HepG2 (cell line): ENCODE measurements around the gene NLRP12. TPM values are rescaled to one million over a fixed set of nuclear protein-coding genes. Genes with fewer than 3 reads are reported as not detected.

Source experiments
- ARHGAP35 ChIP-seq: sonication (generic); formaldehyde crosslinking; IDR thresholded peaks from 2 replicates; pipeline ENCODE4 v1.9.0; 2022; ENCODE audit warnings: mild to moderate bottlenecking, inconsistent platforms, moderate library complexity, missing genetic modification reagents, borderline replicate concordance
- CEBPG ChIP-seq: IDR thresholded peaks from 2 replicates; pipeline ENCODE4 v1.6.1; 2016
- CREM ChIP-seq, 2 experiments: sonication (generic) in 1 of 2; formaldehyde crosslinking in 1 of 2; IDR thresholded peaks; 2 replicates each; pipeline versions ENCODE4 v1.4.0 to v1.6.1; 2016 to 2020; ENCODE audit warnings: antibody characterized with exemption in 1 of 2, mild to moderate bottlenecking in 1 of 2, missing genetic modification reagents in 1 of 2
- GFI1 ChIP-seq: sonication (generic); formaldehyde crosslinking; IDR thresholded peaks from 2 replicates; pipeline ENCODE4 v1.5.0; 2020; ENCODE audit warnings: missing genetic modification reagents, mild to moderate bottlenecking, borderline replicate concordance
- JUND ChIP-seq: sonication (generic); formaldehyde crosslinking; IDR thresholded peaks from 2 replicates; pipeline ENCODE4 v1.8.0; 2022; ENCODE audit warnings: mild to moderate bottlenecking, missing genetic modification reagents
- KDM5A ChIP-seq: fragments of 200-600 bp; sonication (generic); IDR thresholded peaks from 2 replicates; pipeline ENCODE4 v1.7.0; 2018; ENCODE audit warnings: antibody characterized with exemption, mild to moderate bottlenecking, low read length, borderline replicate concordance
- KDM5B ChIP-seq: sonication (generic); formaldehyde crosslinking; IDR thresholded peaks from 2 replicates; pipeline ENCODE4 v1.4.0; 2020; ENCODE audit warnings: missing genetic modification reagents, mild to moderate bottlenecking, borderline replicate concordance
- NCOA5 ChIP-seq: sonication (generic); formaldehyde crosslinking; IDR thresholded peaks from 2 replicates; pipeline ENCODE4 v1.4.0; 2020; ENCODE audit warnings: missing genetic modification reagents
- NCOR1 ChIP-seq: fragments of 200-600 bp; sonication (generic); IDR thresholded peaks from 2 replicates; pipeline ENCODE4 v1.7.0; 2017; ENCODE audit warnings: antibody characterized with exemption, low read length, borderline replicate concordance
- RFX5 ChIP-seq: IDR thresholded peaks from 2 replicates; pipeline ENCODE4 v1.6.1; 2011; ENCODE audit warnings: low read depth, low read length, improper control_type of control experiment
- SP2 ChIP-seq: sonication (generic); formaldehyde crosslinking; IDR thresholded peaks from 2 replicates; pipeline ENCODE4 v1.5.1; 2020; ENCODE audit warnings: mild to moderate bottlenecking, missing genetic modification reagents
- TEAD3 ChIP-seq: optimal IDR thresholded peaks from 2 replicates; pipeline ENCODE3; 2016; ENCODE audit warnings: borderline replicate concordance
- TOE1 ChIP-seq: sonication (generic); formaldehyde crosslinking; IDR thresholded peaks from 2 replicates; pipeline ENCODE4 v1.4.0; 2020; ENCODE audit warnings: mild to moderate bottlenecking, missing genetic modification reagents
- ZFP36L2 ChIP-seq: sonication (generic); formaldehyde crosslinking; IDR thresholded peaks from 2 replicates; pipeline ENCODE4 v1.4.0; 2020; ENCODE audit warnings: missing genetic modification reagents
- ZFX ChIP-seq: sonication (generic); formaldehyde crosslinking; IDR thresholded peaks from 2 replicates; pipeline ENCODE4 v1.4.0; 2020; ENCODE audit warnings: mild to moderate bottlenecking, low read depth, missing genetic modification reagents, moderate library complexity
- ZNF331 ChIP-seq: sonication (generic); formaldehyde crosslinking; IDR thresholded peaks from 2 replicates; pipeline ENCODE4 v1.4.0; 2020; ENCODE audit warnings: missing genetic modification reagents
- ZNF530 ChIP-seq: sonication (generic); formaldehyde crosslinking; IDR thresholded peaks from 2 replicates; pipeline ENCODE4 v1.5.0; 2020; ENCODE audit warnings: low read depth, mild to moderate bottlenecking, missing genetic modification reagents
- ZNF556 ChIP-seq: sonication (generic); formaldehyde crosslinking; IDR thresholded peaks from 2 replicates; pipeline ENCODE4 v1.4.0; 2020; ENCODE audit warnings: mild to moderate bottlenecking, missing genetic modification reagents, borderline replicate concordance
- ZNF816 ChIP-seq: sonication (generic); formaldehyde crosslinking; IDR thresholded peaks from 2 replicates; pipeline ENCODE4 v1.8.0; 2022; ENCODE audit warnings: missing genetic modification reagents, mild to moderate bottlenecking, borderline replicate concordance
- polyA plus RNA-seq, 8 experiments: library from polyadenylated mRNA; depleted of rRNA in 3 of 8; stranded (reverse) in 7 of 8; unstranded in 1 of 8; fragments of >200 nt; fragmentation: Illumina TruSeq in 4 of 8; extraction: Trizol in 4 of 8; gene quantifications; 2 replicates each; pipeline versions ENCODE4 v1.2.1 to v1.2.3, GENCODE V29; 2011 to 2016; ENCODE audit warnings: low read depth in 4 of 8, missing spikeins in 1 of 8, mixed read lengths in 1 of 8; ENCODE audit not compliant: insufficient read depth in 1 of 8
- total RNA-seq, 5 experiments: library from RNA; depleted of rRNA; stranded (reverse); fragments of >200 nt; fragmentation: Illumina TruSeq; extraction: Trizol; gene quantifications; 2 replicates each; pipeline ENCODE4 v1.2.3, GENCODE V29; 2016; ENCODE audit warnings: low read depth in 1 of 5
- TF ChIP-seq, protein P1 (sequence below): sonication (generic); formaldehyde crosslinking; IDR thresholded peaks from 2 replicates; pipeline ENCODE4 v1.4.0; 2020; ENCODE audit warnings: missing genetic modification reagents, borderline replicate concordance
- TF ChIP-seq, protein P2 (sequence below): IDR thresholded peaks from 2 replicates; pipeline ENCODE4 v1.6.1; 2016; ENCODE audit warnings: missing compliant biosample characterization, missing genetic modification reagents, borderline replicate concordance
- TF ChIP-seq, protein P3 (sequence below): sonication (generic); formaldehyde crosslinking; IDR thresholded peaks from 2 replicates; pipeline ENCODE4 v1.5.0; 2020; ENCODE audit warnings: missing genetic modification reagents
- TF ChIP-seq, protein P4 (sequence below): sonication (generic); formaldehyde crosslinking; IDR thresholded peaks from 2 replicates; pipeline ENCODE4 v1.5.0; 2020; ENCODE audit warnings: mild to moderate bottlenecking, missing genetic modification reagents, borderline replicate concordance

NLRP12 gene
- total and polyA plus RNA-seq, 2 of the 13 experiments (the other 11 are each of a cell fraction or from before 2014, with no cell fraction given): 0.15 to 0.20 TPM

DNA sequence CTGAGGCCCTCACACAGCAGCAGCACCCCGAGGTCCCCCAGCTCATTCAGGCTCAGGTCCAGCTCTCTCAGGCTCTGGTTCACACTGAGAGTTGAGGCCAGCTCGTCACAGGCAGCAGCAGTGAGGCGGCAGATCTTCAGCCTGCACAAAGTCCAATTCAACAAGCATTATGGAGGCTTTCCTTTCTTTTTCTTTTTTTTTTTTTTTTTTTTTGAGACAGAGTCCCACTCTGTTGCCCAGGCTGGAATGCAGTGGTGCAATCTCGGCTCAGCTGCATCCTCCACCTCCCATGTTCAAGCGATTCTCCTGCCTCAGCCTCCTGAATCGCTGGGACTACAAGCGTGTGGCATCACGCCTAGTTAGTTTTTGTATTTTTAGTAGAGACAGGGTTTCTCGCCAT lies 22.9 kb downstream of the NLRP12 start (continued):
- TF ChIP-seq ZNF331 (CRISPR knock-in tag) (no peak), NCOA5 (no peak), SP2 (no peak), TEAD3 (CRISPR knock-in tag) (peak; percentile 84), NCOR1 (peak; percentile 25; the same call in 1 of the 2 replicates), ZFX (CRISPR knock-in tag) (no peak), KDM5A (no peak), KDM5B (CRISPR knock-in tag) (no peak), ZFP36L2 (CRISPR knock-in tag) (no peak), ARHGAP35 (no peak), ZNF816 (CRISPR knock-in tag) (no peak), JUND (CRISPR knock-in tag) (no peak), ZNF556 (CRISPR knock-in tag) (no peak), TOE1 (CRISPR knock-in tag) (no peak), CREM (IDR thresholded peaks at IDR 0.05) (no peak), CREM (CRISPR knock-in tag; IDR thresholded peaks at IDR 0.05) (no peak), GFI1 (CRISPR knock-in tag) (0 out of 2 replicates have a peak, but pooled peaks have one; percentile 33), RFX5 (no peak), ZNF530 (no peak), CEBPG (CRISPR knock-in tag) (peak; percentile 56)
- TF ChIP-seq, protein P1, sequence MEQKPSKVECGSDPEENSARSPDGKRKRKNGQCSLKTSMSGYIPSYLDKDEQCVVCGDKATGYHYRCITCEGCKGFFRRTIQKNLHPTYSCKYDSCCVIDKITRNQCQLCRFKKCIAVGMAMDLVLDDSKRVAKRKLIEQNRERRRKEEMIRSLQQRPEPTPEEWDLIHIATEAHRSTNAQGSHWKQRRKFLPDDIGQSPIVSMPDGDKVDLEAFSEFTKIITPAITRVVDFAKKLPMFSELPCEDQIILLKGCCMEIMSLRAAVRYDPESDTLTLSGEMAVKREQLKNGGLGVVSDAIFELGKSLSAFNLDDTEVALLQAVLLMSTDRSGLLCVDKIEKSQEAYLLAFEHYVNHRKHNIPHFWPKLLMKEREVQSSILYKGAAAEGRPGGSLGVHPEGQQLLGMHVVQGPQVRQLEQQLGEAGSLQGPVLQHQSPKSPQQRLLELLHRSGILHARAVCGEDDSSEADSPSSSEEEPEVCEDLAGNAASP (CRISPR knock-in tag): no peak
- TF ChIP-seq, protein P2, sequence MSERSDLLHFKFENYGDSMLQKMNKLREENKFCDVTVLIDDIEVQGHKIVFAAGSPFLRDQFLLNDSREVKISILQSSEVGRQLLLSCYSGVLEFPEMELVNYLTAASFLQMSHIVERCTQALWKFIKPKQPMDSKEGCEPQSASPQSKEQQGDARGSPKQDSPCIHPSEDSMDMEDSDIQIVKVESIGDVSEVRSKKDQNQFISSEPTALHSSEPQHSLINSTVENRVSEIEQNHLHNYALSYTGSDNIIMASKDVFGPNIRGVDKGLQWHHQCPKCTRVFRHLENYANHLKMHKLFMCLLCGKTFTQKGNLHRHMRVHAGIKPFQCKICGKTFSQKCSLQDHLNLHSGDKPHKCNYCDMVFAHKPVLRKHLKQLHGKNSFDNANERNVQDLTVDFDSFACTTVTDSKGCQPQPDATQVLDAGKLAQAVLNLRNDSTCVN (CRISPR knock-in tag): no peak
- TF ChIP-seq, protein P3, sequence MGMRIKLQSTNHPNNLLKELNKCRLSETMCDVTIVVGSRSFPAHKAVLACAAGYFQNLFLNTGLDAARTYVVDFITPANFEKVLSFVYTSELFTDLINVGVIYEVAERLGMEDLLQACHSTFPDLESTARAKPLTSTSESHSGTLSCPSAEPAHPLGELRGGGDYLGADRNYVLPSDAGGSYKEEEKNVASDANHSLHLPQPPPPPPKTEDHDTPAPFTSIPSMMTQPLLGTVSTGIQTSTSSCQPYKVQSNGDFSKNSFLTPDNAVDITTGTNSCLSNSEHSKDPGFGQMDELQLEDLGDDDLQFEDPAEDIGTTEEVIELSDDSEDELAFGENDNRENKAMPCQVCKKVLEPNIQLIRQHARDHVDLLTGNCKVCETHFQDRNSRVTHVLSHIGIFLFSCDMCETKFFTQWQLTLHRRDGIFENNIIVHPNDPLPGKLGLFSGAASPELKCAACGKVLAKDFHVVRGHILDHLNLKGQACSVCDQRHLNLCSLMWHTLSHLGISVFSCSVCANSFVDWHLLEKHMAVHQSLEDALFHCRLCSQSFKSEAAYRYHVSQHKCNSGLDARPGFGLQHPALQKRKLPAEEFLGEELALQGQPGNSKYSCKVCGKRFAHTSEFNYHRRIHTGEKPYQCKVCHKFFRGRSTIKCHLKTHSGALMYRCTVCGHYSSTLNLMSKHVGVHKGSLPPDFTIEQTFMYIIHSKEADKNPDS: no peak
- TF ChIP-seq, protein P4, sequence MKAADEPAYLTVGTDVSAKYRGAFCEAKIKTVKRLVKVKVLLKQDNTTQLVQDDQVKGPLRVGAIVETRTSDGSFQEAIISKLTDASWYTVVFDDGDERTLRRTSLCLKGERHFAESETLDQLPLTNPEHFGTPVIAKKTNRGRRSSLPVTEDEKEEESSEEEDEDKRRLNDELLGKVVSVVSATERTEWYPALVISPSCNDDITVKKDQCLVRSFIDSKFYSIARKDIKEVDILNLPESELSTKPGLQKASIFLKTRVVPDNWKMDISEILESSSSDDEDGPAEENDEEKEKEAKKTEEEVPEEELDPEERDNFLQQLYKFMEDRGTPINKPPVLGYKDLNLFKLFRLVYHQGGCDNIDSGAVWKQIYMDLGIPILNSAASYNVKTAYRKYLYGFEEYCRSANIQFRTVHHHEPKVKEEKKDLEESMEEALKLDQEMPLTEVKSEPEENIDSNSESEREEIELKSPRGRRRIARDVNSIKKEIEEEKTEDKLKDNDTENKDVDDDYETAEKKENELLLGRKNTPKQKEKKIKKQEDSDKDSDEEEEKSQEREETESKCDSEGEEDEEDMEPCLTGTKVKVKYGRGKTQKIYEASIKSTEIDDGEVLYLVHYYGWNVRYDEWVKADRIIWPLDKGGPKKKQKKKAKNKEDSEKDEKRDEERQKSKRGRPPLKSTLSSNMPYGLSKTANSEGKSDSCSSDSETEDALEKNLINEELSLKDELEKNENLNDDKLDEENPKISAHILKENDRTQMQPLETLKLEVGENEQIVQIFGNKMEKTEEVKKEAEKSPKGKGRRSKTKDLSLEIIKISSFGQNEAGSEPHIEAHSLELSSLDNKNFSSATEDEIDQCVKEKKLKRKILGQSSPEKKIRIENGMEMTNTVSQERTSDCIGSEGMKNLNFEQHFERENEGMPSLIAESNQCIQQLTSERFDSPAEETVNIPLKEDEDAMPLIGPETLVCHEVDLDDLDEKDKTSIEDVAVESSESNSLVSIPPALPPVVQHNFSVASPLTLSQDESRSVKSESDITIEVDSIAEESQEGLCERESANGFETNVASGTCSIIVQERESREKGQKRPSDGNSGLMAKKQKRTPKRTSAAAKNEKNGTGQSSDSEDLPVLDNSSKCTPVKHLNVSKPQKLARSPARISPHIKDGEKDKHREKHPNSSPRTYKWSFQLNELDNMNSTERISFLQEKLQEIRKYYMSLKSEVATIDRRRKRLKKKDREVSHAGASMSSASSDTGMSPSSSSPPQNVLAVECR: no peak
